GM12878 (cell line): ENCODE measurements around the gene ATF6. TPM values are rescaled to one million over a fixed set of nuclear protein-coding genes. Genes with fewer than 3 reads are reported as not detected.
A peak's percentile ranks its signal among the peaks of the same experiment; 100 is the strongest.

ENCODE experiments used
- ATAC-seq: fragments of 200-7000 bp; cut with Tn5 transposase; 3 replicates; pipeline ENCODE4 v1.9.1; 2020; ENCODE audit warnings: mild to moderate bottlenecking, moderate library complexity
- BruUV-seq: library from RNA; stranded (reverse); fragments of 400-500 nt; replicated peaks from 2 replicates; lab custom pipeline; 2021; lab: Mats Ljungman, UMichigan
- CTCF ChIA-PET: fragments of 300-600 bp; sonication (Branson Sonifier 250); formaldehyde crosslinking; extraction: SDS; loops from one replicate; lab custom pipeline; 2021; ENCODE audit warnings: inconsistent platforms; lab: Yijun Ruan, JAX
- POLR2A ChIA-PET: fragments of 350-600 bp; formaldehyde crosslinking; extraction: SDS; loops from one replicate; lab custom pipeline; 2021; ENCODE audit warnings: inconsistent platforms; lab: Charles Lee
- RAD21 ChIA-PET: fragments of 300-600 bp; sonication (Branson Sonifier 250); formaldehyde crosslinking; loops from one replicate; lab custom pipeline; 2023; ENCODE audit warnings: antibody characterized with exemption; ENCODE audit not compliant: unreplicated experiment; lab: Charles Lee
- SMC1A ChIA-PET: fragments of 300-600 bp; sonication (Branson Sonifier 250); formaldehyde crosslinking; loops from one replicate; lab custom pipeline; 2023; ENCODE audit not compliant: unreplicated experiment, uncharacterized antibody; lab: Charles Lee
- DNase-seq: peaks from one replicate; pipeline ENCODE4 v3.0.0-alpha.2; 2011; ENCODE audit warnings: low read depth, low spot score
- FAIRE-seq: peaks from 3 replicates; lab custom pipeline; 2011; peaks lifted over from hg19 to GRCh38; lab: Jason Lieb, UNC
- H2AFZ ChIP-seq: 2 replicates; pipeline ENCODE4 v1.6.0; 2011; ENCODE audit warnings: low read depth, low read length, control low read depth; ENCODE audit not compliant: control insufficient read depth
- H3K27ac ChIP-seq: 2 replicates; pipeline ENCODE4 v1.5.1; 2011; ENCODE audit warnings: control low read depth; ENCODE audit not compliant: control insufficient read depth, insufficient read depth
- H3K27me3 ChIP-seq, 2 experiments: replicated peaks in 1 of 2; 2 replicates each; pipeline versions ENCODE4 v1.6.0 to v1.6.1; 2011; ENCODE audit warnings: low read length in 1 of 2; ENCODE audit not compliant: control insufficient read depth in 2 of 2, insufficient read depth in 2 of 2
- H3K36me3 ChIP-seq, 2 experiments: 2 replicates each; pipeline ENCODE4 v1.5.1; 2011; ENCODE audit warnings: low read length in 1 of 2; ENCODE audit not compliant: control insufficient read depth in 2 of 2, insufficient read depth in 2 of 2
- H3K4me1 ChIP-seq: 2 replicates; pipeline ENCODE4 v1.6.1; 2011; ENCODE audit warnings: mild to moderate bottlenecking, low read length, moderate library complexity, mixed read lengths; ENCODE audit not compliant: control insufficient read depth, insufficient read depth
- H3K4me2 ChIP-seq: 2 replicates; pipeline ENCODE4 v1.6.0; 2011; ENCODE audit warnings: control low read depth; ENCODE audit not compliant: control insufficient read depth, insufficient read depth
- H3K4me3 ChIP-seq: fragments of 200-600 bp; sonication (generic); 2 replicates; pipeline ENCODE4 v1.5.1; 2016
- H3K79me2 ChIP-seq: 2 replicates; pipeline ENCODE4 v1.6.0; 2011; ENCODE audit warnings: low read length; ENCODE audit not compliant: control insufficient read depth, insufficient read depth
- H3K9ac ChIP-seq: 2 replicates; pipeline ENCODE4 v1.8.0; 2011; ENCODE audit warnings: low read length, control low read depth, mixed read lengths; ENCODE audit not compliant: control insufficient read depth, insufficient read depth
- H3K9me3 ChIP-seq: replicated peaks from 3 replicates; pipeline ENCODE4 v1.5.1; 2011; ENCODE audit warnings: mild to moderate bottlenecking, low read length; ENCODE audit not compliant: control insufficient read depth, insufficient read depth
- H4K20me1 ChIP-seq: 2 replicates; pipeline ENCODE4 v1.6.0; 2011; ENCODE audit not compliant: control insufficient read depth, insufficient read depth
- BACH1 ChIP-seq: fragments of 450-650 bp; IDR thresholded peaks from 2 replicates; pipeline ENCODE4 v1.6.1; 2017; ENCODE audit warnings: mild to moderate bottlenecking, borderline replicate concordance
- CBX5 ChIP-seq: sonication (generic); IDR thresholded peaks from 2 replicates; pipeline ENCODE4 v1.6.1; 2016; ENCODE audit warnings: low read depth, moderate library complexity, mild to moderate bottlenecking, inconsistent platforms
- NR2F1 ChIP-seq: fragments of 450-650 bp; conservative IDR thresholded peaks from 2 replicates; pipeline ENCODE4 v1.6.1; 2017; ENCODE audit warnings: mild to moderate bottlenecking
- RAD21 ChIP-seq: IDR thresholded peaks from 2 replicates; pipeline ENCODE4 v1.6.1; 2011; ENCODE audit warnings: mild to moderate bottlenecking, low read depth, low read length, moderate library complexity; ENCODE audit not compliant: insufficient read depth
- RELA ChIP-seq: fragments of 450-650 bp; IDR thresholded peaks from 2 replicates; pipeline ENCODE4 v1.8.0; 2014; ENCODE audit warnings: borderline replicate concordance; ENCODE audit not compliant: partially characterized antibody
- SMARCA5 ChIP-seq: fragments of 450-650 bp; IDR thresholded peaks from 2 replicates; pipeline ENCODE4 v1.6.1; 2017; ENCODE audit warnings: mild to moderate bottlenecking
- SMC3 ChIP-seq: IDR thresholded peaks from 2 replicates; pipeline ENCODE4 v1.6.1; 2011; ENCODE audit warnings: low read length, improper control_type of control experiment, borderline replicate concordance
- SRF ChIP-seq, 2 experiments: IDR thresholded peaks; 2 replicates each; pipeline ENCODE4 v1.6.1; 2011; ENCODE audit warnings: low read depth in 2 of 2, low read length in 2 of 2, mild to moderate bottlenecking in 1 of 2, moderate library complexity in 1 of 2
- TBL1XR1 ChIP-seq: IDR thresholded peaks from 2 replicates; pipeline ENCODE4 v1.6.1; 2012; ENCODE audit warnings: low read depth, low read length, improper control_type of control experiment
- YY1 ChIP-seq: IDR thresholded peaks from 2 replicates; pipeline ENCODE4 v1.6.1; 2011; ENCODE audit warnings: low read depth, mild to moderate bottlenecking, low read length
- WGBS: methylation state at CpG from one replicate; pipeline ENCODE4 v1.1.6; 2016; ENCODE audit warnings: low lambda C conversion rate; ENCODE audit not compliant: insufficient replicate concordance, insufficient coverage; ENCODE audit errors: missing lambda C conversion rate; 5-methylcytosine and 5-hydroxymethylcytosine counted together
- in situ Hi-C: fragments of 300-500 bp; cut with MboI; formaldehyde crosslinking; loops from 9 replicates; pipeline ENCODE4 v1.14.3; 2018; ENCODE audit warnings: mixed read lengths
- intact Hi-C: fragments of 100-400 bp; cut with micrococcal nuclease; formaldehyde crosslinking; loops from one replicate; pipeline ENCODE4 v1.14.2; 2022; ENCODE audit not compliant: unreplicated experiment
- polyA plus RNA-seq, 11 experiments: library from polyadenylated mRNA; depleted of rRNA in 4 of 11; unstranded in 6 of 11; stranded (reverse) in 5 of 11; fragments of >200 nt; fragmentation: Nextera tagmentation in 4 of 11; fragmentation: Illumina TruSeq in 1 of 11; extraction: Ambion mirVana in 4 of 11; extraction: Trizol in 1 of 11; gene quantifications; 1 replicate in 1 of 11; 2 replicates in 10 of 11; pipeline versions ENCODE4 v1.2.1 to v1.2.3, GENCODE V29; 2011 to 2016; ENCODE audit warnings: inconsistent platforms in 2 of 11, missing spikeins in 2 of 11, low read depth in 1 of 11
- total RNA-seq, 4 experiments: library from RNA; depleted of rRNA in 3 of 4; stranded (reverse); fragments of >200 nt in 3 of 4; fragmentation: Illumina TruSeq in 1 of 4; extraction: Trizol in 1 of 4; gene quantifications; 2 replicates each; pipeline versions ENCODE4 v1.2.1 to v1.2.3, GENCODE V29; 2013 to 2021
- TF ChIP-seq, protein P1 (sequence below): IDR thresholded peaks from 2 replicates; pipeline ENCODE4 v1.6.1; 2011; ENCODE audit warnings: low read depth, mild to moderate bottlenecking, low read length, moderate library complexity, borderline replicate concordance; ENCODE audit errors: extremely low read depth
- TF ChIP-seq, protein P2 (sequence below), 3 experiments: IDR thresholded peaks in 2 of 3; conservative IDR thresholded peaks in 1 of 3; 2 replicates each; pipeline ENCODE4 v1.5.1; 2011; ENCODE audit warnings: low read depth in 3 of 3, low read length in 3 of 3, mild to moderate bottlenecking in 3 of 3, control low read depth in 2 of 3, moderate library complexity in 2 of 3, inconsistent platforms in 1 of 3, mixed read lengths in 1 of 3; ENCODE audit not compliant: control insufficient read depth in 2 of 3, insufficient read depth in 1 of 3; ENCODE audit errors: extremely low read depth in 1 of 3
- TF ChIP-seq, protein P3 (sequence below): fragments of 450-650 bp; IDR thresholded peaks from 2 replicates; pipeline ENCODE4 v1.6.1; 2017; ENCODE audit warnings: mild to moderate bottlenecking

The ATF6 gene
- total and polyA plus RNA-seq, 10 of the 15 experiments (the other 5 are each of a cell fraction or from before 2014, with no cell fraction given) = 7.8 to 24.3 (median 14.7) TPM

DNA sequence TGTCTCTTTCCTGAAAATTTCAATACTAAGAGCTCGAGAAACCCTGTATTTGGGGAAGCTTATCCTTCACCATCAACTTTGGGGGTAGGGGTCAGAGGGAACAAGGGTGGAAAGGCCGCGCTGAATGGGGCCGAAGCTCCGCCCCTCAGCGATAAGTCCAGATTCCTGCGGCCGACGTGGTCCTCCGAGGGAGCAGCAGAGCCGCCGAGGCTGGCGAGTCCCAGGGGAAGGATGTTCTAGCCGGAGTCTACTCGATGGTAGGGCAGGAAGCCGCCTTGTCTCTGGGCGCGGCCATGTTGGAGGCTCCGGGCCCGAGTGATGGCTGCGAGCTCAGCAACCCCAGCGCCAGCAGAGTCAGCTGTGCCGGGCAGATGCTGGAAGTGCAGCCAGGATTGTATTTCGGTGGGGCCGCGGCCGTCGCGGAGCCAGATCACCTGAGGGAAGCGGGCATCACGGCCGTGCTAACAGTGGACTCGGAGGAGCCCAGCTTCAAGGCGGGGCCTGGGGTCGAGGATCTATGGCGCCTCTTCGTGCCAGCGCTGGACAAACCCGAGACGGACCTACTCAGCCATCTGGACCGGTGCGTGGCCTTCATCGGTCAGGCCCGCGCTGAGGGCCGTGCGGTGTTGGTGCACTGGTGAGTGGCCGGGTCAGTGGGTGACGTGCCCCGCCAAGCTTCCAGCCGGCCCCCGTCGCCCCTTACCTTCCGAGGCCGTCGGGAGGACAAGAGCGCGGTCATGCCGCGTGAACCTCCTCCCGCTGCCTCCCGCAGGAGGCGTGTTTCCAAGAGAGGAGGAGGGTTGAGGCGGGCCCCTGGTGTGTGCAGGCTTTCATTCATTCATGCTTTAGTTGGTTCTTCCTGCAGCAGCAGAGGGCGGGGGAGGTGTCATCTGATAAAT, 16.4 kb upstream of the ATF6 start, which contains the start of gene DUSP12 (continued):
- peak in 1 of 2 experiments; percentile 61; a peak in 1 of 4 replicates for TF ChIP-seq SRF (IDR thresholded peaks at IDR 0.05; ENCODE audit: low read depth in 2 of 2, low read length in 2 of 2)
- TF ChIP-seq NR2F1 = peak; percentile 44; the same call in 1 of the 2 replicates
- peak; percentile 60; the same call in 1 of the 2 replicates for TF ChIP-seq SMARCA5
- no peak for TF ChIP-seq BACH1
- TF ChIP-seq TBL1XR1 = peak; percentile 37; the same call in 1 of the 2 replicates
- TF ChIP-seq CBX5 = 0 out of 2 replicates have a peak, but pooled peaks have one; percentile 21
- peak; percentile 99 for TF ChIP-seq YY1

DNA sequence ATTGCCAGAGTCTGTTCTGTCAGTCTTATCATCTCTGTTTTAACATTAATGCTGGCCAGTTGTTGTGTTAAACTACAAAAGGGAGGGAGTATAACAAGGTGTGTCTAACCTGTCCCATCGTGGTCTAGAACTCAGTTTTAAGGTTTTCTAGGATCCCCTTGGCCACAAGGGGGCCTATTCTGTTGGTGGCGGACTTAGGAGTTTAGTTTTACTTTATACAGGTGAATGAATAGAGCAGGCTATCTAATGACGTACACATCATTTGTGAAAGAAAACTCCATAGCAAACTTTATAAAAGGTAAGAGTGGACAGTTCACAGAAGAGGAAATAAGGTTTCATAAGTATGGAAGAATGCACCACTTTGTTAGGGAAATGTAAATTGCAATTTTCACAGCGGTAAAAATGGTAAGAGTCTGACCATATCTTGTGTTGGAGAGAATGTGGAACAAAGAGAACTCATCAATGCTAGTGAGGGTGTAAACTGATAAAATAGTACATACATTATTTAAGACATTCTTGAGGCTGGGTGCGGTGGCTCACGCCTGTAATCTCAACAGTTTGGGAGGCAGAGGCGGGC, 2.5 kb upstream of the ATF6 start:
- no peak overlapping the region for H3K4me2 ChIP-seq
- H3K9ac ChIP-seq = no peak overlapping the region
- no peak overlapping the region for H3K4me3 ChIP-seq
- POLR2A ChIA-PET = interaction anchor here (1.1 to 1.6 kb wide), 2 partner anchors 8 to 38 kb away, joined by 3 read pairs; no protein-coding TSS in a partner anchor
- no peak overlapping the region for H3K27ac ChIP-seq
- no peak for DNase-seq
- in situ Hi-C loops = no loop called here
- H4K20me1 ChIP-seq = no peaks in the 10 kb centered on the region
- SMC1A ChIA-PET = no interaction called here
- no peaks in the 10 kb centered on the region for H3K36me3 ChIP-seq
- intact Hi-C loops = no loop called here
- no TSS peak for BruUV-seq
- RAD21 ChIA-PET = interaction anchor here (1.2 to 2.3 kb wide), 3 partner anchors 14 to 25 kb away, joined by 3 to 10 read pairs (median 6); partner anchors contain the start of gene DUSP12
- no peak overlapping the region for H2AFZ ChIP-seq
- ATAC-seq = peak; percentile 35
- H3K79me2 ChIP-seq = peaks cover 33% of the 10 kb centered on the region
- FAIRE-seq = no peak
- H3K4me1 ChIP-seq = peaks cover 6% of the 10 kb centered on the region
- H3K27me3 ChIP-seq = no peaks in the 10 kb centered on the region
- TF ChIP-seq, protein P1, sequence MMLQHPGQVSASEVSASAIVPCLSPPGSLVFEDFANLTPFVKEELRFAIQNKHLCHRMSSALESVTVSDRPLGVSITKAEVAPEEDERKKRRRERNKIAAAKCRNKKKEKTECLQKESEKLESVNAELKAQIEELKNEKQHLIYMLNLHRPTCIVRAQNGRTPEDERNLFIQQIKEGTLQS = no peak
- TF ChIP-seq RELA (no peak), SMC3 (peak; percentile 30; the same call in 1 of the 2 replicates), RAD21 (peak; percentile 51)
- TF ChIP-seq, protein P2, sequence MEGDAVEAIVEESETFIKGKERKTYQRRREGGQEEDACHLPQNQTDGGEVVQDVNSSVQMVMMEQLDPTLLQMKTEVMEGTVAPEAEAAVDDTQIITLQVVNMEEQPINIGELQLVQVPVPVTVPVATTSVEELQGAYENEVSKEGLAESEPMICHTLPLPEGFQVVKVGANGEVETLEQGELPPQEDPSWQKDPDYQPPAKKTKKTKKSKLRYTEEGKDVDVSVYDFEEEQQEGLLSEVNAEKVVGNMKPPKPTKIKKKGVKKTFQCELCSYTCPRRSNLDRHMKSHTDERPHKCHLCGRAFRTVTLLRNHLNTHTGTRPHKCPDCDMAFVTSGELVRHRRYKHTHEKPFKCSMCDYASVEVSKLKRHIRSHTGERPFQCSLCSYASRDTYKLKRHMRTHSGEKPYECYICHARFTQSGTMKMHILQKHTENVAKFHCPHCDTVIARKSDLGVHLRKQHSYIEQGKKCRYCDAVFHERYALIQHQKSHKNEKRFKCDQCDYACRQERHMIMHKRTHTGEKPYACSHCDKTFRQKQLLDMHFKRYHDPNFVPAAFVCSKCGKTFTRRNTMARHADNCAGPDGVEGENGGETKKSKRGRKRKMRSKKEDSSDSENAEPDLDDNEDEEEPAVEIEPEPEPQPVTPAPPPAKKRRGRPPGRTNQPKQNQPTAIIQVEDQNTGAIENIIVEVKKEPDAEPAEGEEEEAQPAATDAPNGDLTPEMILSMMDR (IDR thresholded peaks at IDR 0.05 in 2 of 3, conservative IDR thresholded peaks at IDR 0.05 in 1 of 3; ENCODE audit: control insufficient read depth in 2 of 3, extremely low read depth in 1 of 3, insufficient read depth in 1 of 3, low read depth in 3 of 3, low read length in 3 of 3) = peak; percentile 33 to 60 (median 60); a peak in 5 of 6 replicates
- TF ChIP-seq, protein P3, sequence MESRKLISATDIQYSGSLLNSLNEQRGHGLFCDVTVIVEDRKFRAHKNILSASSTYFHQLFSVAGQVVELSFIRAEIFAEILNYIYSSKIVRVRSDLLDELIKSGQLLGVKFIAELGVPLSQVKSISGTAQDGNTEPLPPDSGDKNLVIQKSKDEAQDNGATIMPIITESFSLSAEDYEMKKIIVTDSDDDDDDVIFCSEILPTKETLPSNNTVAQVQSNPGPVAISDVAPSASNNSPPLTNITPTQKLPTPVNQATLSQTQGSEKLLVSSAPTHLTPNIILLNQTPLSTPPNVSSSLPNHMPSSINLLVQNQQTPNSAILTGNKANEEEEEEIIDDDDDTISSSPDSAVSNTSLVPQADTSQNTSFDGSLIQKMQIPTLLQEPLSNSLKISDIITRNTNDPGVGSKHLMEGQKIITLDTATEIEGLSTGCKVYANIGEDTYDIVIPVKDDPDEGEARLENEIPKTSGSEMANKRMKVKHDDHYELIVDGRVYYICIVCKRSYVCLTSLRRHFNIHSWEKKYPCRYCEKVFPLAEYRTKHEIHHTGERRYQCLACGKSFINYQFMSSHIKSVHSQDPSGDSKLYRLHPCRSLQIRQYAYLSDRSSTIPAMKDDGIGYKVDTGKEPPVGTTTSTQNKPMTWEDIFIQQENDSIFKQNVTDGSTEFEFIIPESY = peak; percentile 79
- H3K9me3 ChIP-seq = no peaks in the 10 kb centered on the region
- CTCF ChIA-PET = interaction anchor here (1.7 to 2.6 kb wide), 4 partner anchors 14 to 274 kb away, joined by 6 to 14 read pairs (median 6); partner anchors contain the start of gene DUSP12
- 60% methylated on average over 7 of the region's 7 CpGs for WGBS
